Gastrocnemius medialis (tissue), 4 donors: Measurements from ENCODE around the gene ZNF652.

Experiments
- POLR2A ChIP-seq, 2 donors: fragments of 450-650 bp; IDR thresholded peaks; one replicate each; pipeline ENCODE4 v1.6.1; 2017; ENCODE audit warnings: antibody characterized with exemption in 2 of 2, mild to moderate bottlenecking in 2 of 2, moderate library complexity in 2 of 2
- TF ChIP-seq, protein P1 (sequence below), 5 experiments: fragments of 450-650 bp in 3 of 5; fragments of 200-600 bp in 2 of 5; sonication (generic) in 2 of 5; IDR thresholded peaks in 4 of 5; conservative IDR thresholded peaks in 1 of 5; 1 replicate in 4 of 5; 2 replicates in 1 of 5; pipeline ENCODE4 v1.5.1; 2016 to 2019; ENCODE audit warnings: antibody characterized with exemption in 5 of 5, mild to moderate bottlenecking in 3 of 5, moderate library complexity in 3 of 5

DNA sequence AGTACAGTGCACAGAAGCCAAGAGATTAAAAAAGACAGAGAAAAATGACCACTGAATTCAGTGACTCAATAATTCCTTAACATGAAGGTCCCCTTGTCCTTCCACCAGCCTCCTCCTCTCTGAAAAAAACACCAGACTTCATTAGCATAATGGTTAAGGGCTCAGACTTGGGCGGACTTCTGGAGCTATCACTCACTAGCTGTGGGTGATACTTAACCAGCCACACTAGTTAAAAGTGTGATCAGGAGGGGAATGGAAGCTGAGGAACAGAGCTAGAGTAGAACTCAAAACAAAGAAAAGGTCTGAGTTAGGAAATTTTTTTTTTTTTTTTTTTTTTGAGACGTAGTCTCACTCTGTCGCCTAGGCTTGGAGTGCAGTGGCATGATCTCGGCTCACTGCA lies 23.2 kb downstream of the ZNF652 start:
- TF ChIP-seq, protein P1, sequence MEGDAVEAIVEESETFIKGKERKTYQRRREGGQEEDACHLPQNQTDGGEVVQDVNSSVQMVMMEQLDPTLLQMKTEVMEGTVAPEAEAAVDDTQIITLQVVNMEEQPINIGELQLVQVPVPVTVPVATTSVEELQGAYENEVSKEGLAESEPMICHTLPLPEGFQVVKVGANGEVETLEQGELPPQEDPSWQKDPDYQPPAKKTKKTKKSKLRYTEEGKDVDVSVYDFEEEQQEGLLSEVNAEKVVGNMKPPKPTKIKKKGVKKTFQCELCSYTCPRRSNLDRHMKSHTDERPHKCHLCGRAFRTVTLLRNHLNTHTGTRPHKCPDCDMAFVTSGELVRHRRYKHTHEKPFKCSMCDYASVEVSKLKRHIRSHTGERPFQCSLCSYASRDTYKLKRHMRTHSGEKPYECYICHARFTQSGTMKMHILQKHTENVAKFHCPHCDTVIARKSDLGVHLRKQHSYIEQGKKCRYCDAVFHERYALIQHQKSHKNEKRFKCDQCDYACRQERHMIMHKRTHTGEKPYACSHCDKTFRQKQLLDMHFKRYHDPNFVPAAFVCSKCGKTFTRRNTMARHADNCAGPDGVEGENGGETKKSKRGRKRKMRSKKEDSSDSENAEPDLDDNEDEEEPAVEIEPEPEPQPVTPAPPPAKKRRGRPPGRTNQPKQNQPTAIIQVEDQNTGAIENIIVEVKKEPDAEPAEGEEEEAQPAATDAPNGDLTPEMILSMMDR (IDR thresholded peaks at IDR 0.05 in 4 of 5, conservative IDR thresholded peaks at IDR 0.05 in 1 of 5): no peak
- no peak for TF ChIP-seq POLR2A (IDR thresholded peaks at IDR 0.05)
